GM23338 (cell line): ENCODE measurements around the gene GRSF1. TPM values are rescaled to one million over a fixed set of nuclear protein-coding genes. Genes with fewer than 3 reads are reported as not detected.
"Not testable (repeated sequence)": the region's sequence is repeated elsewhere in the genome, so short reads cannot be mapped to it uniquely, and the experiment has no call there.

Experiments used
- ATAC-seq: fragments of 200-7000 bp; cut with Tn5 transposase; 3 replicates; pipeline ENCODE4 v1.9.1; 2020
- DNase-seq: peaks from one replicate; pipeline ENCODE4 v3.0.0-alpha.2; 2015; ENCODE audit warnings: low spot score
- H2AFZ ChIP-seq: fragments of 200-600 bp; sonication (generic); 2 replicates; pipeline ENCODE4 v1.8.0; 2016; ENCODE audit warnings: antibody characterized with exemption, mild to moderate bottlenecking, moderate library complexity
- H3F3A ChIP-seq: fragments of 200-600 bp; sonication (generic); replicated peaks from 2 replicates; pipeline ENCODE4 v1.8.0; 2017; ENCODE audit warnings: antibody characterized with exemption, mixed run types, low read depth
- H3K27ac ChIP-seq: fragments of 200-600 bp; sonication (generic); 2 replicates; pipeline ENCODE4 v1.6.1; 2016; ENCODE audit warnings: low read depth
- H3K27me3 ChIP-seq: fragments of 200-600 bp; sonication (generic); 2 replicates; pipeline ENCODE4 v1.8.0; 2016; ENCODE audit warnings: mild to moderate bottlenecking, mixed run types, moderate library complexity; ENCODE audit not compliant: insufficient read depth
- H3K36me3 ChIP-seq: fragments of 200-600 bp; sonication (generic); 2 replicates; pipeline ENCODE4 v1.8.0; 2016; ENCODE audit warnings: mild to moderate bottlenecking; ENCODE audit not compliant: insufficient read depth
- H3K4me1 ChIP-seq: fragments of 200-600 bp; sonication (generic); 2 replicates; pipeline ENCODE4 v1.8.0; 2016; ENCODE audit warnings: mild to moderate bottlenecking, moderate library complexity; ENCODE audit not compliant: insufficient read depth
- H3K4me2 ChIP-seq: fragments of 200-600 bp; sonication (generic); 2 replicates; pipeline ENCODE4 v1.7.1; 2017; ENCODE audit warnings: mixed run types
- H3K4me3 ChIP-seq: fragments of 200-600 bp; sonication (generic); 2 replicates; pipeline ENCODE4 v1.6.1; 2016; ENCODE audit warnings: mixed run types
- H3K79me2 ChIP-seq: fragments of 200-600 bp; sonication (generic); replicated peaks from 2 replicates; pipeline ENCODE4 v1.8.0; 2017; ENCODE audit warnings: mild to moderate bottlenecking; ENCODE audit not compliant: insufficient read depth
- H3K9me2 ChIP-seq: fragments of 200-600 bp; sonication (generic); 2 replicates; pipeline ENCODE4 v1.8.0; 2017; ENCODE audit not compliant: insufficient read depth
- H4K20me1 ChIP-seq: fragments of 200-600 bp; sonication (generic); replicated peaks from 2 replicates; pipeline ENCODE4 v1.8.0; 2017; ENCODE audit warnings: mild to moderate bottlenecking; ENCODE audit not compliant: insufficient read depth
- H3K27ac Mint-ChIP-seq: 2 replicates; pipeline ENCODE4 v1.8.0; 2020; ENCODE audit warnings: inconsistent platforms, mild to moderate bottlenecking, moderate library complexity, mixed read lengths
- H3K27me3 Mint-ChIP-seq: 3 replicates; pipeline ENCODE4 v1.8.0; 2022; ENCODE audit warnings: low read depth, mild to moderate bottlenecking, moderate library complexity, mixed read lengths, inconsistent platforms; ENCODE audit not compliant: insufficient read depth, poor library complexity
- H3K36me3 Mint-ChIP-seq: 3 replicates; pipeline ENCODE4 v1.8.0; 2021; ENCODE audit warnings: low read depth, mild to moderate bottlenecking, inconsistent platforms, moderate library complexity, mixed read lengths
- H3K4me1 Mint-ChIP-seq: 3 replicates; pipeline ENCODE4 v1.8.0; 2020; ENCODE audit warnings: mild to moderate bottlenecking, inconsistent platforms, mixed read lengths
- H3K4me3 Mint-ChIP-seq: 3 replicates; pipeline ENCODE4 v1.8.0; 2021; ENCODE audit warnings: moderate library complexity, mild to moderate bottlenecking, inconsistent platforms, mixed read lengths
- H3K9me3 Mint-ChIP-seq: 3 replicates; pipeline ENCODE4 v1.8.0; 2020; ENCODE audit warnings: moderate library complexity, mild to moderate bottlenecking, inconsistent platforms, mixed read lengths
- CREB1 ChIP-seq: fragments of 250-450 bp; sonication (Bioruptor Pico); IDR thresholded peaks from 2 replicates; pipeline ENCODE4 v1.5.0; 2020; ENCODE audit warnings: low read depth, mild to moderate bottlenecking, moderate library complexity
- ETS1 ChIP-seq: IDR thresholded peaks from 2 replicates; pipeline ENCODE4 v1.6.1; 2016; ENCODE audit warnings: antibody characterized with exemption
- EZH2 ChIP-seq: fragments of 200-600 bp; sonication (generic); IDR thresholded peaks from one replicate; pipeline ENCODE4 v1.8.0; 2017; ENCODE audit warnings: antibody characterized with exemption, mild to moderate bottlenecking, low read depth; ENCODE audit not compliant: unreplicated experiment
- EZH2phosphoT487 ChIP-seq: fragments of 200-600 bp; sonication (generic); IDR thresholded peaks from one replicate; pipeline ENCODE4 v1.8.1; 2018; ENCODE audit warnings: antibody characterized with exemption; ENCODE audit not compliant: unreplicated experiment
- JUNB ChIP-seq: IDR thresholded peaks from one replicate; pipeline ENCODE4 v1.6.1; 2016; ENCODE audit warnings: antibody characterized with exemption; ENCODE audit not compliant: unreplicated experiment
- NANOG ChIP-seq: IDR thresholded peaks from 2 replicates; pipeline ENCODE4 v1.6.1; 2016; ENCODE audit warnings: antibody characterized with exemption, borderline replicate concordance
- POLR2AphosphoS5 ChIP-seq: IDR thresholded peaks from 2 replicates; pipeline ENCODE4 v1.6.1; 2016; ENCODE audit warnings: antibody characterized with exemption, low read depth
- REST ChIP-seq: IDR thresholded peaks from one replicate; pipeline ENCODE4 v1.6.1; 2018; ENCODE audit warnings: antibody characterized with exemption; ENCODE audit not compliant: unreplicated experiment
- STAT1 ChIP-seq: IDR thresholded peaks from one replicate; pipeline ENCODE4 v1.6.1; 2016; ENCODE audit warnings: antibody characterized with exemption; ENCODE audit not compliant: unreplicated experiment
- ZNF114 ChIP-seq: fragments of 250-450 bp; sonication (Bioruptor Pico); IDR thresholded peaks from 2 replicates; pipeline ENCODE4 v1.5.0; 2020; ENCODE audit warnings: mild to moderate bottlenecking, moderate library complexity
- ZNF331 ChIP-seq: fragments of 250-450 bp; sonication (Bioruptor Pico); IDR thresholded peaks from 2 replicates; pipeline ENCODE4 v1.5.0; 2020; ENCODE audit warnings: low read depth, mild to moderate bottlenecking, moderate library complexity
- polyA plus RNA-seq: library from polyadenylated mRNA; unstranded; fragments of >200 nt; fragmentation: Nextera tagmentation; extraction: Ambion mirVana; gene quantifications from 2 replicates; pipeline ENCODE4 v1.2.1, GENCODE V29; 2016
- total RNA-seq: library from RNA; depleted of rRNA; stranded (reverse); fragments of >200 nt; shearing (Covaris generic); gene quantifications from 2 replicates; pipeline ENCODE4 v1.2.3, GENCODE V29; 2014

GRSF1 gene
- total and polyA plus RNA-seq, 2 experiments from 2014 or later = 77.3 to 108 TPM

GRCh38 chr4:70772929-70773555, 66.6 kb downstream of the GRSF1 start:
- no peaks in the 10 kb centered on the region for H3K27me3 ChIP-seq
- no peak for ATAC-seq
- no peaks in the 10 kb centered on the region for H3K27me3 Mint-ChIP-seq
- peaks cover 6% of the 10 kb centered on the region; the same call in 2 of the 3 replicates for H3K36me3 Mint-ChIP-seq
- H3K9me2 ChIP-seq = no peaks in the 10 kb centered on the region
- H3K27ac Mint-ChIP-seq = no peak overlapping the region
- H3K4me3 ChIP-seq = no peak overlapping the region
- H3K4me1 Mint-ChIP-seq = no peaks in the 10 kb centered on the region
- no peak for DNase-seq
- no peaks in the 10 kb centered on the region; the same call in 1 of the 2 replicates for H4K20me1 ChIP-seq
- TF ChIP-seq EZH2 (no peak), NANOG (no peak), ZNF114 (CRISPR knock-in tag) (no peak), REST (no peak), JUNB (no peak), ZNF331 (CRISPR knock-in tag) (no peak), EZH2phosphoT487 (no peak), ETS1 (no peak), CREB1 (CRISPR knock-in tag) (no peak), STAT1 (no peak), POLR2AphosphoS5 (no peak)
- H3K4me1 ChIP-seq = no peaks in the 10 kb centered on the region
- H3F3A ChIP-seq = no peaks in the 10 kb centered on the region
- no peak overlapping the region for H3K27ac ChIP-seq
- no peak overlapping the region for H3K4me3 Mint-ChIP-seq
- no peak overlapping the region for H3K4me2 ChIP-seq
- H3K36me3 ChIP-seq = no peaks in the 10 kb centered on the region; the same call in 1 of the 2 replicates
- H3K79me2 ChIP-seq = no peaks in the 10 kb centered on the region
- no peaks in the 10 kb centered on the region for H3K9me3 Mint-ChIP-seq
- no peak overlapping the region for H2AFZ ChIP-seq

GRCh38 chr4:70769396-70769795, 70.3 kb downstream of the GRSF1 start:
- not testable (repeated sequence) for H2AFZ ChIP-seq, H3F3A ChIP-seq, H3K27ac ChIP-seq, H3K79me2 ChIP-seq, H3K9me3 Mint-ChIP-seq, DNase-seq, H4K20me1 ChIP-seq, ATAC-seq, H3K36me3 Mint-ChIP-seq, H3K27ac Mint-ChIP-seq, H3K4me3 ChIP-seq, H3K27me3 Mint-ChIP-seq, H3K4me3 Mint-ChIP-seq, H3K4me1 Mint-ChIP-seq, H3K4me1 ChIP-seq, H3K4me2 ChIP-seq, H3K36me3 ChIP-seq, H3K9me2 ChIP-seq, H3K27me3 ChIP-seq
